Neuronal stem cell (in vitro differentiated cells): Measurements from ENCODE around the gene RAMP1.

Experiments
- DNase-seq: peaks from one replicate; pipeline ENCODE4 v3.0.0-alpha.2; 2013; ENCODE audit warnings: low spot score
- H2AFZ ChIP-seq: one replicate; pipeline ENCODE4 v1.6.1; 2013; ENCODE audit warnings: mild to moderate bottlenecking, low read length, inconsistent platforms
- H2AK5ac ChIP-seq: 2 replicates; pipeline ENCODE4 v1.6.1; 2013; ENCODE audit warnings: low read depth, mild to moderate bottlenecking, inconsistent platforms, low read length, moderate library complexity, mixed read lengths
- H2BK120ac ChIP-seq: 2 replicates; pipeline ENCODE4 v1.6.1; 2013; ENCODE audit warnings: low read depth, mild to moderate bottlenecking, inconsistent platforms, low read length, moderate library complexity, mixed read lengths
- H2BK12ac ChIP-seq: one replicate; pipeline ENCODE4 v1.6.1; 2013; ENCODE audit warnings: low read length, inconsistent platforms
- H2BK15ac ChIP-seq: 2 replicates; pipeline ENCODE4 v1.6.1; 2013; ENCODE audit warnings: mild to moderate bottlenecking, low read length, inconsistent platforms, mixed read lengths
- H2BK5ac ChIP-seq: one replicate; pipeline ENCODE4 v1.6.1; 2013; ENCODE audit warnings: inconsistent platforms, mild to moderate bottlenecking, low read length, moderate library complexity
- H3K14ac ChIP-seq: one replicate; pipeline ENCODE4 v1.6.1; 2013; ENCODE audit warnings: low read length, inconsistent platforms
- H3K18ac ChIP-seq: 2 replicates; pipeline ENCODE4 v1.6.1; 2013; ENCODE audit warnings: low read length, inconsistent platforms
- H3K23ac ChIP-seq: 2 replicates; pipeline ENCODE4 v1.6.1; 2013; ENCODE audit warnings: low read depth, mild to moderate bottlenecking, mixed read lengths, low read length, inconsistent platforms; ENCODE audit not compliant: poor library complexity
- H3K27ac ChIP-seq: replicated peaks from 3 replicates; pipeline ENCODE4 v1.5.1; 2013; ENCODE audit warnings: low read length, inconsistent platforms
- H3K27me3 ChIP-seq, 3 experiments: 2 replicates each; pipeline ENCODE4 v1.6.1; 2013; ENCODE audit warnings: low read length in 3 of 3, mild to moderate bottlenecking in 2 of 3, inconsistent platforms in 1 of 3, low read depth in 1 of 3, mixed read lengths in 1 of 3, moderate library complexity in 1 of 3; ENCODE audit not compliant: control insufficient read depth in 3 of 3, insufficient read depth in 3 of 3
- H3K36me3 ChIP-seq, 2 donors: replicated peaks in 1 of 2; 2 replicates each; pipeline ENCODE4 v1.6.1; 2013; ENCODE audit warnings: low read length in 2 of 2; ENCODE audit not compliant: control insufficient read depth in 2 of 2, insufficient read depth in 2 of 2
- H3K4ac ChIP-seq: 2 replicates; pipeline ENCODE4 v1.6.1; 2013; ENCODE audit warnings: inconsistent platforms, mild to moderate bottlenecking, low read length, moderate library complexity
- H3K4me1 ChIP-seq, 2 donors: 1 replicate in 1 of 2; 2 replicates in 1 of 2; pipeline ENCODE4 v1.6.1; 2013; ENCODE audit warnings: low read length in 2 of 2, low read depth in 1 of 2; ENCODE audit not compliant: control insufficient read depth in 2 of 2, insufficient read depth in 1 of 2
- H3K4me2 ChIP-seq: one replicate; pipeline ENCODE4 v1.6.1; 2013; ENCODE audit warnings: mild to moderate bottlenecking, low read length, inconsistent platforms; ENCODE audit not compliant: insufficient read depth, poor library complexity, severe bottlenecking
- H3K4me3 ChIP-seq, 2 donors: 2 replicates each; pipeline ENCODE4 v1.5.1; 2013; ENCODE audit warnings: low read length in 2 of 2, mild to moderate bottlenecking in 2 of 2, inconsistent platforms in 1 of 2, moderate library complexity in 1 of 2
- H3K79me1 ChIP-seq: one replicate; pipeline ENCODE4 v1.6.1; 2013; ENCODE audit warnings: low read depth, mild to moderate bottlenecking, inconsistent platforms, low read length, moderate library complexity
- H3K9ac ChIP-seq: one replicate; pipeline ENCODE4 v1.6.1; 2013; ENCODE audit warnings: mild to moderate bottlenecking, low read depth, low read length, inconsistent platforms; ENCODE audit not compliant: poor library complexity
- H3K9me3 ChIP-seq, 2 donors: replicated peaks in 1 of 2; 2 replicates each; pipeline versions ENCODE3 to v1.6.1; 2013; ENCODE audit warnings: low read length in 2 of 2, mild to moderate bottlenecking in 2 of 2, inconsistent platforms in 1 of 2, low read depth in 1 of 2, mixed read lengths in 1 of 2, moderate library complexity in 1 of 2; ENCODE audit not compliant: control insufficient read depth in 2 of 2, insufficient read depth in 1 of 2
- H4K8ac ChIP-seq: one replicate; pipeline ENCODE4 v1.6.1; 2013; ENCODE audit warnings: low read depth, mild to moderate bottlenecking, inconsistent platforms, low read length, moderate library complexity
- H4K91ac ChIP-seq: one replicate; pipeline ENCODE4 v1.6.1; 2013; ENCODE audit warnings: low read length, low read depth, mild to moderate bottlenecking, inconsistent platforms; ENCODE audit not compliant: poor library complexity
- WGBS, 2 donors: extraction: QIAGEN DNeasy Blood & Tissue Kit; methylation state at CpG; one replicate each; pipeline ENCODE4 v1.1.7; 2013; ENCODE audit warnings: missing lambda C conversion rate in 2 of 2, mixed read lengths in 1 of 2; ENCODE audit not compliant: insufficient read length in 2 of 2, insufficient replicate concordance in 1 of 2; ENCODE audit errors: extremely low coverage in 2 of 2; 5-methylcytosine and 5-hydroxymethylcytosine counted together

The RAMP1 gene

GRCh38 chr2:237858294-237859081 lies 935 bp upstream of the RAMP1 start:
- Histone ChIP-seq H4K8ac (no peak overlapping the region), H3K36me3 (no peaks in the 10 kb centered on the region), H2AK5ac (peak overlapping the region; percentile 47), H2BK5ac (no peak overlapping the region), H2BK120ac (no peak overlapping the region), H2BK15ac (peak overlapping the region; percentile 9), H3K14ac (no peak overlapping the region), H3K79me1 (no peaks in the 10 kb centered on the region), H4K91ac (no peak overlapping the region), H3K4me3 (peak overlapping the region in 1 of 2 donors; percentile 21), H3K9me3 (no peaks in the 10 kb centered on the region), H3K9ac (peak overlapping the region; percentile 72), H3K18ac (peak overlapping the region; percentile 84), H3K4ac (no peak overlapping the region), H3K27ac (no peak overlapping the region), H2AFZ (peak overlapping the region; percentile 65), H3K23ac (no peak overlapping the region), H3K4me1 (peaks cover 9 to 16% of the 10 kb centered on the region in 2 donors), H3K4me2 (no peak overlapping the region), H3K27me3 (peaks cover 9 to 31% (median 13%) of the 10 kb centered on the region in 3 experiments), H2BK12ac (no peak overlapping the region)
- no CpG with 5 or more reads among the region's 14 CpGs for WGBS, 2 donors
- DNase-seq, result peak; percentile 57

- peak overlapping the region; percentile 65 for H2AFZ ChIP-seq
- peak overlapping the region; percentile 72 for H3K9ac ChIP-seq
- no CpG with 5 or more reads among the region's 15 CpGs for WGBS, 2 donors
- H3K79me1 ChIP-seq, result no peaks in the 10 kb centered on the region
- peak overlapping the region; percentile 70 for H3K4me2 ChIP-seq
- H4K8ac ChIP-seq, result no peak overlapping the region
- peak overlapping the region in 1 of 2 donors; percentile 21 for H3K4me3 ChIP-seq
- peak overlapping the region; percentile 47 for H2AK5ac ChIP-seq
- H3K27ac ChIP-seq, result no peak overlapping the region
- H2BK15ac ChIP-seq, result peak overlapping the region; percentile 9
- no peak overlapping the region for H3K4ac ChIP-seq
- H3K18ac ChIP-seq, result peak overlapping the region; percentile 84
- peaks cover 10 to 18% of the 10 kb centered on the region in 2 donors for H3K4me1 ChIP-seq
- peak overlapping the region; percentile 60 for H3K23ac ChIP-seq
- no peaks in the 10 kb centered on the region for H3K36me3 ChIP-seq
- H2BK120ac ChIP-seq, result no peak overlapping the region
- DNase-seq, result no peak
- H3K9me3 ChIP-seq, result no peaks in the 10 kb centered on the region
- H3K27me3 ChIP-seq, result peaks cover 9 to 31% (median 13%) of the 10 kb centered on the region in 3 experiments
- peak overlapping the region; percentile 73 for H2BK5ac ChIP-seq
- H3K14ac ChIP-seq, result no peak overlapping the region
- no peak overlapping the region for H2BK12ac ChIP-seq
- H4K91ac ChIP-seq, result no peak overlapping the region
These were observed 365 bp upstream of the RAMP1 start for GRCh38 chr2:237859082-237859433.

GRCh38 chr2:237860273-237860935 lies 981 bp downstream of the RAMP1 start:
- Histone ChIP-seq H4K91ac (no peak overlapping the region), H3K27ac (no peak overlapping the region)
- no CpG with 5 or more reads among the region's 22 CpGs for WGBS, 2 donors

GRCh38 chr2:237861875-237862527 lies 2.6 kb downstream of the RAMP1 start:
- no peak overlapping the region for H2AK5ac ChIP-seq
- no peak overlapping the region for H2BK12ac ChIP-seq
- no peak overlapping the region for H2BK120ac ChIP-seq
- WGBS, 2 donors, result no CpG with 5 or more reads among the region's 11 CpGs
- no peak overlapping the region for H3K14ac ChIP-seq
- no peak overlapping the region for H3K4me3 ChIP-seq
- H3K27ac ChIP-seq, result no peak overlapping the region
- H3K9ac ChIP-seq, result no peak overlapping the region
- no peaks in the 10 kb centered on the region for H3K9me3 ChIP-seq
- DNase-seq, result no peak
- no peak overlapping the region for H2AFZ ChIP-seq
- no peak overlapping the region for H2BK15ac ChIP-seq
- H3K79me1 ChIP-seq, result no peaks in the 10 kb centered on the region
- no peak overlapping the region for H3K18ac ChIP-seq
- H4K91ac ChIP-seq, result no peak overlapping the region
- no peak overlapping the region for H3K23ac ChIP-seq
- H3K36me3 ChIP-seq, result no peaks in the 10 kb centered on the region
- no peak overlapping the region for H3K4ac ChIP-seq
- H4K8ac ChIP-seq, result no peak overlapping the region
- no peak overlapping the region for H3K4me2 ChIP-seq
- H3K4me1 ChIP-seq, result peaks cover 18 to 36% of the 10 kb centered on the region in 2 donors
- H3K27me3 ChIP-seq, result peaks cover 4 to 30% (median 13%) of the 10 kb centered on the region in 3 experiments
- no peak overlapping the region for H2BK5ac ChIP-seq

More at GRCh38 chr2:237860273-237860935, 981 bp downstream of the RAMP1 start:
- no peak overlapping the region for H4K8ac ChIP-seq
- no peak overlapping the region for H3K9ac ChIP-seq
- no peak overlapping the region for H3K4me3 ChIP-seq
- no peak overlapping the region for H3K4ac ChIP-seq
- no peak overlapping the region for H3K14ac ChIP-seq
- H3K36me3 ChIP-seq, result no peaks in the 10 kb centered on the region
- H3K27me3 ChIP-seq, result peaks cover 4 to 31% (median 13%) of the 10 kb centered on the region in 3 experiments
- no peak overlapping the region for H3K23ac ChIP-seq
- H3K9me3 ChIP-seq, result no peaks in the 10 kb centered on the region
- H3K4me2 ChIP-seq, result peak overlapping the region; percentile 70
- no peak overlapping the region for H2BK15ac ChIP-seq
- no peak overlapping the region for H2AK5ac ChIP-seq
- no peak for DNase-seq
- peak overlapping the region; percentile 48 for H2AFZ ChIP-seq
- no peak overlapping the region for H2BK12ac ChIP-seq
- peaks cover 16 to 25% of the 10 kb centered on the region in 2 donors for H3K4me1 ChIP-seq
- H2BK5ac ChIP-seq, result no peak overlapping the region
- H2BK120ac ChIP-seq, result no peak overlapping the region
- H3K79me1 ChIP-seq, result no peaks in the 10 kb centered on the region
- H3K18ac ChIP-seq, result no peak overlapping the region
